ENCODE data around the gene SLC25A51.

DNA sequence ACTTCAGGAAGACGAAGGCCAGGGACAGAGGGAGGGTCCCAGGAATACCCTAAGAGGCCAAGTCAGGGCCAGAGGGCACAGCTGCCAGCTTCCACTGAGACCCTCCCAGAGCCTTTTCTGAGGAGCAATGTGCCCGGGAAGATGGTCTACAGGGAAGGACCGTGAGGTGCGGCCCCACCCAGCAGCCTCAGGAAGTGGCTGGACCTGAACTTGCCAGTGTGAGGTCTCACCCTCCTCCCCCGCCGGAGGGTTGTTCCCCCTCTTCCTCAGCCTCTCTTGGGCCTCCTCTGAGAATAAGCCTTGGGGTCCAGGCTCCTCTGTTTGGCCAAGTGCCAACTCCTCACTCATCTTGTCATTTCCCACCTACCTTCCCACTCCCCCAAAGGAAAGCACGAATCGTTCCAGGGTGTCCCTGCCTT lies 13.4 kb upstream of the SLC25A51 start:
- TF ChIP-seq, protein P1, sequence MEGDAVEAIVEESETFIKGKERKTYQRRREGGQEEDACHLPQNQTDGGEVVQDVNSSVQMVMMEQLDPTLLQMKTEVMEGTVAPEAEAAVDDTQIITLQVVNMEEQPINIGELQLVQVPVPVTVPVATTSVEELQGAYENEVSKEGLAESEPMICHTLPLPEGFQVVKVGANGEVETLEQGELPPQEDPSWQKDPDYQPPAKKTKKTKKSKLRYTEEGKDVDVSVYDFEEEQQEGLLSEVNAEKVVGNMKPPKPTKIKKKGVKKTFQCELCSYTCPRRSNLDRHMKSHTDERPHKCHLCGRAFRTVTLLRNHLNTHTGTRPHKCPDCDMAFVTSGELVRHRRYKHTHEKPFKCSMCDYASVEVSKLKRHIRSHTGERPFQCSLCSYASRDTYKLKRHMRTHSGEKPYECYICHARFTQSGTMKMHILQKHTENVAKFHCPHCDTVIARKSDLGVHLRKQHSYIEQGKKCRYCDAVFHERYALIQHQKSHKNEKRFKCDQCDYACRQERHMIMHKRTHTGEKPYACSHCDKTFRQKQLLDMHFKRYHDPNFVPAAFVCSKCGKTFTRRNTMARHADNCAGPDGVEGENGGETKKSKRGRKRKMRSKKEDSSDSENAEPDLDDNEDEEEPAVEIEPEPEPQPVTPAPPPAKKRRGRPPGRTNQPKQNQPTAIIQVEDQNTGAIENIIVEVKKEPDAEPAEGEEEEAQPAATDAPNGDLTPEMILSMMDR (IDR thresholded peaks at IDR 0.05), result no peak
- TF ChIP-seq SIN3A (IDR thresholded peaks at IDR 0.05; ENCODE audit: borderline replicate concordance, insufficient read depth, low read depth, low read length) (no peak), POLR2AphosphoS5 (IDR thresholded peaks at IDR 0.05; ENCODE audit: low read depth, low read length) (no peak)
- TF ChIP-seq, protein P2, sequence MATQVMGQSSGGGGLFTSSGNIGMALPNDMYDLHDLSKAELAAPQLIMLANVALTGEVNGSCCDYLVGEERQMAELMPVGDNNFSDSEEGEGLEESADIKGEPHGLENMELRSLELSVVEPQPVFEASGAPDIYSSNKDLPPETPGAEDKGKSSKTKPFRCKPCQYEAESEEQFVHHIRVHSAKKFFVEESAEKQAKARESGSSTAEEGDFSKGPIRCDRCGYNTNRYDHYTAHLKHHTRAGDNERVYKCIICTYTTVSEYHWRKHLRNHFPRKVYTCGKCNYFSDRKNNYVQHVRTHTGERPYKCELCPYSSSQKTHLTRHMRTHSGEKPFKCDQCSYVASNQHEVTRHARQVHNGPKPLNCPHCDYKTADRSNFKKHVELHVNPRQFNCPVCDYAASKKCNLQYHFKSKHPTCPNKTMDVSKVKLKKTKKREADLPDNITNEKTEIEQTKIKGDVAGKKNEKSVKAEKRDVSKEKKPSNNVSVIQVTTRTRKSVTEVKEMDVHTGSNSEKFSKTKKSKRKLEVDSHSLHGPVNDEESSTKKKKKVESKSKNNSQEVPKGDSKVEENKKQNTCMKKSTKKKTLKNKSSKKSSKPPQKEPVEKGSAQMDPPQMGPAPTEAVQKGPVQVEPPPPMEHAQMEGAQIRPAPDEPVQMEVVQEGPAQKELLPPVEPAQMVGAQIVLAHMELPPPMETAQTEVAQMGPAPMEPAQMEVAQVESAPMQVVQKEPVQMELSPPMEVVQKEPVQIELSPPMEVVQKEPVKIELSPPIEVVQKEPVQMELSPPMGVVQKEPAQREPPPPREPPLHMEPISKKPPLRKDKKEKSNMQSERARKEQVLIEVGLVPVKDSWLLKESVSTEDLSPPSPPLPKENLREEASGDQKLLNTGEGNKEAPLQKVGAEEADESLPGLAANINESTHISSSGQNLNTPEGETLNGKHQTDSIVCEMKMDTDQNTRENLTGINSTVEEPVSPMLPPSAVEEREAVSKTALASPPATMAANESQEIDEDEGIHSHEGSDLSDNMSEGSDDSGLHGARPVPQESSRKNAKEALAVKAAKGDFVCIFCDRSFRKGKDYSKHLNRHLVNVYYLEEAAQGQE (IDR thresholded peaks at IDR 0.05; ENCODE audit: insufficient read depth in 1 of 2, low read depth in 2 of 2, low read length in 1 of 2), result no peak
